GF-D8 (cell line): ENCODE data around the gene DDX20.

Experiments used
- DNase-seq: peaks from one replicate; lab custom pipeline; 2025; lab: John Stamatoyannopoulos, UW

DDX20 gene

GRCh38 chr1:111747947-111748346 is 7.8 kb upstream of the DDX20 start:
- no peak for DNase-seq

GRCh38 chr1:111749628-111750027 is 6.1 kb upstream of the DDX20 start:
- DNase-seq = no peak

GRCh38 chr1:111750856-111751255 is 4.8 kb upstream of the DDX20 start:
- DNase-seq = no peak

DNA sequence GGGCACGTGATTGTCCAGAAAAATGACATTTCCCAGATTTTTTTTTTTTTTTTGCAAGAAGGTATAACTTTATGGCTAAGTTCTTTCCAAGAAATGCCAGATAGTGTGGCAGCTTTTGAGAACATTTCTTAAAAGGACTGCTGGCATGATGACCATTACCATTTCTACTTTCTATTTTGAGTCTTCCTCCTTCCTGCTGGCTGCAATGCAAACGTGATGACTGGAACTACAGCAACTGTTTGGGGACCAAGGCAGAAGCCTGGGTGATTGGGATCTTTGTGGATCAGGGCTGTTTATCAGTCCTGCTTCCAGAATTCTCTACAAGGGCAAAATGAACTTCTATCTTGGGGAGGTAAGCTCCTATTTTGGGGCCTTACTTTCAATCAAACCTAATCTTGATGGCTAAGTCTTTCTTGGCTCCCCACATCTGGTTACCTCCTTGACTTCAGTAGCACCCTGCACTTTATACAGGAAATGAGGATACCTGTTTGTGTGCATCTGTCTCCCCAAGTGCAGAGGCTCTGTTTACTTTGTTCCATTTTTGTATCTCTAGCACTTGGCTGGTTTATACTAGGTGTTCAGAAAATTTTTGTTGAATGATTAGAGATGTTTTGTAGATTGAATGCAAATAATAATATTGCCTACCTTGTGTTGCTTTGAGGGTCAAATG is 3.7 kb upstream of the DDX20 start:
- no peak for DNase-seq

DNA sequence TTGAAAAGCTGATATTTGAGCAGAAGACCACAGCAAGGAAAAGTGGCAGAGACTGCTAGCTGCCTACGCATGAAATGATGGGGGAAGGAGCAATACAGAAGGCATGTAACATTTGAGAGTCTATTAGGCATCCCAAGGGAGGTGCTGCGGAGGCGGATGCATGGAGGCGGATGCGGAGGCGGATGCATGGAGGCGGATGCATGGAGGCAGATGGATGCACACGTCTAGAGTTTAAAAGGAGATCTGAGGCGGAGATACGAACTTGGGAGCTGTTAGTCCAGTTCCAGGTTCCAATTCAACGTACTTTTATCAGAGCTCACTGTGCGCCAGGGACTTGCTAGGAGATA is 744 bp upstream of the DDX20 start:
- DNase-seq = no peak

- DNase-seq = no peak
Observed at GRCh38 chr1:111756124-111756513, 418 bp downstream of the DDX20 start.

DNA sequence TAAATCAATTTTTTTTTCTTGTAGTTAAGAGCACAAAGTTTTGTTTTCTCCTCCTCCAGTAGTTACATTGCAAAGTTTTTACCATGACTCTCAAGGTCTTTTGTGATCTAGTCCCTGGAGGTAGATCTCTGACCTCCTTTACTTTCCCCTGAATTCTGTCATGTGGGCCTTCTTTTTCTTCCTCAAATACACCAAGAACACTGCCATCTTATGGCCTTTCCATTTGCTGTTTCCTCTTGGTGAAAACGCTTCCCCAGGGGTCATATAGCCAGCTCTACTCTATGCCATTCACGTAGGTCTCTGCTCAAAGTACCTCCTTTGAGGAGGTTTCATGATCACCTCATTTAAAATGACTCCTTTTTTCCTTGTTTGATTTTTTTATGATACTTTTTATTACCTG is 2.7 kb downstream of the DDX20 start:
- no peak for DNase-seq

- DNase-seq = no peak
Observed at GRCh38 chr1:111761717-111762116, 6.0 kb downstream of the DDX20 start.

GRCh38 chr1:111762332-111762731 is 6.6 kb downstream of the DDX20 start:
- DNase-seq = no peak

- no peak for DNase-seq
Observed at GRCh38 chr1:111768023-111768422, 12.3 kb downstream of the DDX20 start.

- no peak for DNase-seq
Observed at GRCh38 chr1:111768625-111769024, 12.9 kb downstream of the DDX20 start.

DNA sequence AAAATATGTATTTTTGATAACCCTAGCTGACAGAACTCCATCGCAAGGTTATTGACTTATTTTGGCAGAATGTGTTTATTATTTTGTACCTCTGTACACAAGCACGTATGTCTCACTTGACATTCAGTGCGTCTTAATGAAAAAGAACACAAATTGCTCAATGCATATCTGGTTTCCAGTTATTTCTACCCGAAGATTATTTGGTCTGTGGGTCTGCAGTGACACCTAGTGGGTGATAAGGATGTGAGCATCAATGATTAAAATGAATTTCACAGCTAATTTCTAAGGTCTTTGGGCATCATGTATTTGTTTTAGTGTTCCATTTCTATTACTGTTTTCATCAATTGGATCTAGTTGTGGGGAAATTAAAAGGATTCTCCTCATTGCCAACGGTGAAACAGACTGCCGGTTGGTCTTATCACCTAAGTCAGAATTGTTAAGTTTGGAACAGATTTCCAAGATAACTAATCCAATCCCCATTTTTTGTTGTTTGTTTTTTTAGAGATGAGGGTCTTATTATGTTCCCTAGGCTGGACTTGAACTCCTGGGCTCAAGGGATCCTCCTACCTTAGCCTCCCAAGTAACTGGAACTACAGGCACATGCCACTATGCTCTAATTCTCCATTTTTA is 13.9 kb downstream of the DDX20 start:
- DNase-seq = peak; percentile 35

GRCh38 chr1:111770916-111771315 is 15.2 kb downstream of the DDX20 start:
- DNase-seq = no peak

DNA sequence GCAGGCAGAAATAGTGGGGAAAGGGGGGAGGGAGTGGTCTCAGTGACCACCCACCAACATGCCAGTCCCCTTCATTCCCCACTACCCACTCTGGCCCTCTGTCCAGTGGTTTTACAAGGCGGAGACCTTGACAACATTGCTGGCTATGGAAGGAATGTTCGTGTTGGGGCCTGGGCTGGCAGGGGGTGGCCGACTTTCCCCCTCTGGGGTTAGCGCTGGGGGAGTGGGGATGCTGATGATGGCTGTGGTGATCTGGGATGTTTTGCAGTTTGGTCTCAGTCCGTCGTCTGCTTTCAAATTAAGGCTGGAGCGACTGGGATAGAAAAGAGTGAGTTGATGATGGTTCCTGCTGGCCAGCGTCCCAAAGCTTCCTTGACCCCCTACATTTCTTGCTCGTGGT is 20.3 kb downstream of the DDX20 start:
- DNase-seq = no peak

DNA sequence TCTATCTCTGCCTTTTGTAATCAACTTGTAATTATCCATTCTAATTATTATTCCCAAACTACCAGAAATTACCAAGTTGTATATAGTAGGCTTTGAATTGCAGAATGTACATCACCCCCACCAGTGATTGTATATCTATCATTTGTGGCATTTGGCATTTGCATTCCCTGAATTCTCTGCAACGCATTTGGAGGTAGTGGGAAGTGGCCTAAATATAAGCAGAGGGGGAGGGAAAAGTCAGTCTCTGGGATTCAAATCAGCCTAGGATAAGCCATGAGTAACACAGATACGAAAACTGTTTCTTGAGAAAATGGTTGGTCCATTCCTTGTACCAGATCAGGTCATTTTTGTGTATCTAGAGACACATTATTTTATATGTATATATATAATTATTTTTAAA is 20.7 kb downstream of the DDX20 start:
- DNase-seq = no peak

- DNase-seq = no peak
Observed at GRCh38 chr1:111776861-111777260, 21.2 kb downstream of the DDX20 start.

GRCh38 chr1:111777301-111777700 is 21.6 kb downstream of the DDX20 start:
- no peak for DNase-seq

DNA sequence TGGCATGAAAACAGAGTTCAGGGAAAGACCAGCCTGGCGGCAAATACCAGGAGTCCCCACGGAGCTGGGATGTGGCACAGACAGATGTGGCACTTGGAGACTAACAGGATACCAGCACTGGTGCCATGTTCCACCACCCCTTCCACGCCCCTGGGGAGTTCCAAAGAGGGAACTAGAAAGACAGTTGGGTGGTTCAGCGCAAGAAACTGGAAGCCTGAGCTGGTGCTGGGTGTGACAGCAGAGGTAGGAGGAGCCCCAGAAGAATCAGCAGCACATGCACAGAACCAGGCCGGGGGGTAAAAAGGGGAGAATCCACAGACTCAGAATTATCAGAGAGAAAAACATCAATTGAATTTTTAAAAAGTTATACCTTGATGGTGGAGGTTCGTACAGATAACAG is 22.4 kb downstream of the DDX20 start:
- no peak for DNase-seq

- DNase-seq = no peak
Observed at GRCh38 chr1:111778541-111779051, 22.9 kb downstream of the DDX20 start.

DNA sequence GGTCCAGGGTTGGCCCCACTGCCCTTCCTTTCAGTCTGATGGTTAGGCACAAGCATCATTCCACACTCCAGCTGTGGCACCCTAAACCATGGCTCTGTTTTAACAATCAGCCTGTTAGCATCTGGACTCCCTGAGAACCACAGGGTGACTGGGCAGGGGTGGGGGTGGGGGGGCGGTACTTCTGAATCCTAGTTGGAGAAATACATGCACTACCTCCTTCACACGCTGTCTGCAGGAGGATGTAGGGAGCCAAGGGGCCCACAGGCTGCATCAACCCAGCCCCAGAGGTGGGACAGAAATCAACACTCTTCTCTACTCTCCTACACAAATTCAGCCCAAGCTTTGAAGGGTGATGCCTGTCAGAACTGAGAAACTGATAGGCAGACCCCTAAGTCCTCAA is 23.8 kb downstream of the DDX20 start:
- no peak for DNase-seq

- no peak for DNase-seq
Observed at GRCh38 chr1:111784273-111784901, 28.7 kb downstream of the DDX20 start.

DNA sequence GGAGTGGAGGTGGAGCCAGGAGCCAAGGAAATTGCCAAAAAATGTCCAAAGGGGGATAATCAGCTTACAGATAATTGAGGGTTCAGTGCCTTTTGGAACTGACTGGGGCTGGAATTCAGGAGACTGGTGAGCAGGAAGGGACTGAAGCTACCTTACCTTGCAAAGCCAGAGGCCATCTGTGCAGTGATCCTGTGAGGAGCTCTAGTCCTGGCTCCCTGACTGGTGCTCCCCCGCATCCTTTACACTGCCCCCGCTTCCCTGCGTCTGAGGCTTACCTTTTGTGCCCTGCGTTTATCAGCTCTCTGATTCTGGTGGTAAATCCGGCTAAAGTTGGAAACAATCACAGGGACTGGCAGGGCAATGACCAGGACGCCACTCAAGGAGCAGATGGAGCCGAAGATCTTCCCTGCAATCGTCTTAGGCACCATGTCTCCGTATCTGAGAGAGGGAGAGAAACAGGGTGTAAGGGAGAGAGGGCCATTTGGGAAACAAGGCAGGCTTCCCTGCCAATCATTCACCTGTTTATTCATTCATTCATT is 31.0 kb downstream of the DDX20 start:
- no peak for DNase-seq

DNA sequence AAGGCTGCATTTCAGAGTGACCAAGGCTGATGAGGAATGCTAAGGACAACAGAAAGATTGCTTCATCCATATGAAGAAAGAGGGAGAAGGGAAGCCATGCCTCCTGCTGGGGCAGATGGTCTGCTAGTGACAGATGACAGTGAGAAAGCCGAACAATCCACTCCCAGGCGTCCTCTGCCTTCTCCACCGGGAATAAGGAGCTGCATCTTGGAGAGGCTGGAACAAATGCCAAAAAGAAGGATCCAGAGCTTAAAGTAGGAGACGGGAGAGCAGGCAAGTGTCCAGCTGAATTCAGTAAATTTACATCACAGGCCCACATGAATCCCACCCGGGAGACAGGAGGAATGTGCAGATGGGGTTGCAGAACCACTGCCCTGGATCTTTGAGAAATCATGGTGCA is 33.4 kb downstream of the DDX20 start:
- no peak for DNase-seq
